ENCODE results near the gene C2CD3.
A peak's percentile ranks its signal among the peaks of the same experiment; 100 is the strongest.

C2CD3 gene

GRCh38 chr11:74020539-74020938 is 150.3 kb downstream of the C2CD3 start:
- no peak for DNase-seq (ENCODE audit: low read depth in 3 of 3)

GRCh38 chr11:74019860-74020259 is 150.9 kb downstream of the C2CD3 start:
- DNase-seq (ENCODE audit: low read depth in 3 of 3): peak in 2 of 3 experiments; percentile 21 to 22

GRCh38 chr11:74019104-74019738 is 151.6 kb downstream of the C2CD3 start:
- no peak for DNase-seq (ENCODE audit: low read depth in 3 of 3)

- DNase-seq (ENCODE audit: low read depth in 3 of 3): no peak
Observed at GRCh38 chr11:74018331-74019005, 152.3 kb downstream of the C2CD3 start.

- DNase-seq (ENCODE audit: low read depth in 3 of 3): no peak
Observed at GRCh38 chr11:74017631-74018030, 153.2 kb downstream of the C2CD3 start.

- no peak for DNase-seq (ENCODE audit: low read depth in 3 of 3)
Observed at GRCh38 chr11:74015919-74016684, 154.7 kb downstream of the C2CD3 start.

- DNase-seq (ENCODE audit: low read depth in 3 of 3): no peak
Observed at GRCh38 chr11:74014880-74015279, 155.9 kb downstream of the C2CD3 start.

- DNase-seq (ENCODE audit: low read depth in 3 of 3): no peak
Observed at GRCh38 chr11:74013141-74013540, 157.7 kb downstream of the C2CD3 start.

GRCh38 chr11:74012074-74012809 is 158.6 kb downstream of the C2CD3 start:
- no peak for DNase-seq (ENCODE audit: low read depth in 3 of 3)

- DNase-seq (ENCODE audit: low read depth in 3 of 3): no peak
Observed at GRCh38 chr11:74011360-74012073, 159.3 kb downstream of the C2CD3 start.

GRCh38 chr11:74010306-74011300 is 160.2 kb downstream of the C2CD3 start:
- no peak for DNase-seq (ENCODE audit: low read depth in 3 of 3)

GRCh38 chr11:74009675-74010305 is 161.0 kb downstream of the C2CD3 start:
- DNase-seq (ENCODE audit: low read depth in 3 of 3): no peak

- DNase-seq (ENCODE audit: low read depth in 3 of 3): no peak
Observed at GRCh38 chr11:74009230-74009547, 161.6 kb downstream of the C2CD3 start.

GRCh38 chr11:74008373-74009229 is 162.2 kb downstream of the C2CD3 start, which contains the start of gene UCP3:
Gene UCP3 (minus strand): TSS chr11:74009085. CDS start chr11:74007042, 2,043 bp downstream.
- no peak for DNase-seq (ENCODE audit: low read depth in 3 of 3)

GRCh38 chr11:74007691-74008372 is 163.0 kb downstream of the C2CD3 start:
- no peak for DNase-seq (ENCODE audit: low read depth in 3 of 3)

- no peak for DNase-seq (ENCODE audit: low read depth in 3 of 3)
Observed at GRCh38 chr11:74006743-74007304, 164.0 kb downstream of the C2CD3 start.

- DNase-seq (ENCODE audit: low read depth in 3 of 3): no peak
Observed at GRCh38 chr11:74005721-74006517, 164.9 kb downstream of the C2CD3 start.
